ENCODE data around the gene FAM107B. TPM values are rescaled to one million over a fixed set of nuclear protein-coding genes. Genes with fewer than 3 reads are reported as not detected.

The FAM107B gene
- total RNA-seq, 1 donor: 30.0 TPM

DNA sequence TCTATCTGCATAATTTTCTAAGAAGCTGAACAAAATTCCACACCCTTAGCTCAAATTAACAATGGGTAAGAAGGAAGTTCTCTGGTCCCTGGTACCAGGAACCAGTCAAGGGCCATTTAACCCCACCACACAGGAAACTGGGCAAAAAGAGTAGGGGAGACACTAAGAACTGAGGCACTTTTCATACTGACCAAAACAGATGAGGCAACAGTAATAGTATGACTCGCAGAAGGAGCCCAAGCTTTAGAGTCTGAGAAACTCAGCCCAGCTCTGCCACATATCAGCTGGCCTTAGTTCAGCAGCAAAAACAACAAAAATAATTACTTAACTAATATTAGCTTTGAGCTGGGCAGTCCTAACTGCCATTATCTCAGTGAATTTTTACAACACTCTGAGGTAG, 221.2 kb downstream of the FAM107B start:
- peak overlapping the region; percentile 44 for H3K27ac ChIP-seq (ENCODE audit: low read depth, low read length)
- no peak overlapping the region for H2AFZ ChIP-seq (ENCODE audit: low read length)
- no peaks in the 10 kb centered on the region for H3K27me3 ChIP-seq (ENCODE audit: insufficient read depth, low read length)
- peaks cover 20% of the 10 kb centered on the region for H3K4me1 ChIP-seq (ENCODE audit: insufficient read depth, low read length)
- TF ChIP-seq, protein P1, sequence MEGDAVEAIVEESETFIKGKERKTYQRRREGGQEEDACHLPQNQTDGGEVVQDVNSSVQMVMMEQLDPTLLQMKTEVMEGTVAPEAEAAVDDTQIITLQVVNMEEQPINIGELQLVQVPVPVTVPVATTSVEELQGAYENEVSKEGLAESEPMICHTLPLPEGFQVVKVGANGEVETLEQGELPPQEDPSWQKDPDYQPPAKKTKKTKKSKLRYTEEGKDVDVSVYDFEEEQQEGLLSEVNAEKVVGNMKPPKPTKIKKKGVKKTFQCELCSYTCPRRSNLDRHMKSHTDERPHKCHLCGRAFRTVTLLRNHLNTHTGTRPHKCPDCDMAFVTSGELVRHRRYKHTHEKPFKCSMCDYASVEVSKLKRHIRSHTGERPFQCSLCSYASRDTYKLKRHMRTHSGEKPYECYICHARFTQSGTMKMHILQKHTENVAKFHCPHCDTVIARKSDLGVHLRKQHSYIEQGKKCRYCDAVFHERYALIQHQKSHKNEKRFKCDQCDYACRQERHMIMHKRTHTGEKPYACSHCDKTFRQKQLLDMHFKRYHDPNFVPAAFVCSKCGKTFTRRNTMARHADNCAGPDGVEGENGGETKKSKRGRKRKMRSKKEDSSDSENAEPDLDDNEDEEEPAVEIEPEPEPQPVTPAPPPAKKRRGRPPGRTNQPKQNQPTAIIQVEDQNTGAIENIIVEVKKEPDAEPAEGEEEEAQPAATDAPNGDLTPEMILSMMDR (IDR thresholded peaks at IDR 0.05; ENCODE audit: extremely low read depth, low read depth, low read length): no peak
- no peaks in the 10 kb centered on the region for H3K9me3 ChIP-seq (ENCODE audit: low read depth, low read length)
- H3K36me3 ChIP-seq (ENCODE audit: insufficient read depth, low read length): no peaks in the 10 kb centered on the region
- no peak overlapping the region for H3K4me3 ChIP-seq (ENCODE audit: insufficient read depth, low read length)
- DNase-seq (ENCODE audit: insufficient read length, low spot score, missing footprints): no peak
- H3K4me2 ChIP-seq (ENCODE audit: insufficient read depth, low read length): no peak overlapping the region
- H3K79me2 ChIP-seq (ENCODE audit: insufficient read depth, low read length): peaks cover 45% of the 10 kb centered on the region
- no peaks in the 10 kb centered on the region for H4K20me1 ChIP-seq (ENCODE audit: insufficient read depth, low read length)

DNA sequence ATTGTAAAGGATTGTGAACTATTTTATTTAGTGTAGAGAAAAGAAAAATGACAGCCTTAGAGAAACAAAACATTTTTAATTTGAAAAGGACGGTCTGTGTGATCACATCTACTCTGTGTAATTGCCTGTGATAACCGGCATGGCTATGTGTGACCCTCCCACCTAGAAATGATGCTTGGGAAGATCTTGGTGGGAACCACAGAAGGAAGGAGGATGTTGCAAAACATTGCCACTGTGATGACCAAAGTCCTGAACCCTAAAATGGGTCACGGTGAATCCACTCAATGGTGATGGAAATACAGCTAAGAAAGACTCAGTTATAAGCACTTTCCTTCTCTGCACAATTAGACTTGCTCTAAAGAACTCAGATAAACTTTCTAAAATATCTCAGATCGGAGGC, 222.7 kb downstream of the FAM107B start:
- no peaks in the 10 kb centered on the region for H4K20me1 ChIP-seq (ENCODE audit: insufficient read depth, low read length)
- H3K4me2 ChIP-seq (ENCODE audit: insufficient read depth, low read length): no peak overlapping the region
- no peaks in the 10 kb centered on the region for H3K36me3 ChIP-seq (ENCODE audit: insufficient read depth, low read length)
- TF ChIP-seq, protein P1 (IDR thresholded peaks at IDR 0.05; ENCODE audit: extremely low read depth, low read depth, low read length): no peak
- no peak overlapping the region for H3K4me3 ChIP-seq (ENCODE audit: insufficient read depth, low read length)
- H3K79me2 ChIP-seq (ENCODE audit: insufficient read depth, low read length): peaks cover 43% of the 10 kb centered on the region
- H3K27me3 ChIP-seq (ENCODE audit: insufficient read depth, low read length): no peaks in the 10 kb centered on the region
- H2AFZ ChIP-seq (ENCODE audit: low read length): no peak overlapping the region
- no peak overlapping the region for H3K27ac ChIP-seq (ENCODE audit: low read depth, low read length)
- H3K4me1 ChIP-seq (ENCODE audit: insufficient read depth, low read length): peaks cover 20% of the 10 kb centered on the region
- H3K9me3 ChIP-seq (ENCODE audit: low read depth, low read length): no peaks in the 10 kb centered on the region
- no peak for DNase-seq (ENCODE audit: insufficient read length, low spot score, missing footprints)

GRCh38 chr10:14550471-14550981, 224.2 kb downstream of the FAM107B start:
- DNase-seq (ENCODE audit: insufficient read length, low spot score, missing footprints): no peak
- no peak overlapping the region for H2AFZ ChIP-seq (ENCODE audit: low read length)

DNA sequence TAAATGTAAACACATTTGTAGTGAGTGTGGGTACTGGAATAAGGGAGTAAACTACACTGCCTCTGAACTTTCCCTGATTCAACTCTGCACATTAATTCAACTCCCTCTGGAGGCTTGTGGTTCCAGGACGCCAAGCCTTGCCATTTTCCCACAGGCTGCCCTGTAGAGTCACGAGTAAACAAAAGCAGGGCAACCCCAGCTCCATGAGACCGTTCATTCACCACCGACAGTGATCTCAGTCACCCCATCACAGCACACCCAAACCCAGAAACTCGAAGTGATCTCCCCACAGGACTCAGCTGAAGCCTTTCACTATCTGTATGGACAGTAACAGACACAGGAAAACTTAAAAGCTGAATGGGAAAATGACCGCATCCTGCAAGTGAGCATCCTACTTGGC, 225.2 kb downstream of the FAM107B start:
- no peaks in the 10 kb centered on the region for H4K20me1 ChIP-seq (ENCODE audit: insufficient read depth, low read length)
- peak overlapping the region; percentile 8 for H3K4me3 ChIP-seq (ENCODE audit: insufficient read depth, low read length)
- H3K27me3 ChIP-seq (ENCODE audit: insufficient read depth, low read length): no peaks in the 10 kb centered on the region
- TF ChIP-seq, protein P1 (IDR thresholded peaks at IDR 0.05; ENCODE audit: extremely low read depth, low read depth, low read length): no peak
- H3K4me2 ChIP-seq (ENCODE audit: insufficient read depth, low read length): peak overlapping the region; percentile 61
- DNase-seq (ENCODE audit: insufficient read length, low spot score, missing footprints): peak; percentile 91
- no peaks in the 10 kb centered on the region for H3K36me3 ChIP-seq (ENCODE audit: insufficient read depth, low read length)
- H3K4me1 ChIP-seq (ENCODE audit: insufficient read depth, low read length): peaks cover 27% of the 10 kb centered on the region
- H3K9me3 ChIP-seq (ENCODE audit: low read depth, low read length): no peaks in the 10 kb centered on the region
- peak overlapping the region; percentile 50 for H3K27ac ChIP-seq (ENCODE audit: low read depth, low read length)
- peak overlapping the region; percentile 27 for H2AFZ ChIP-seq (ENCODE audit: low read length)
- peaks cover 29% of the 10 kb centered on the region for H3K79me2 ChIP-seq (ENCODE audit: insufficient read depth, low read length)

More at GRCh38 chr10:14550471-14550981, 224.2 kb downstream of the FAM107B start:
- Histone ChIP-seq H3K79me2 (ENCODE audit: insufficient read depth, low read length) (peaks cover 28% of the 10 kb centered on the region), H4K20me1 (ENCODE audit: insufficient read depth, low read length) (no peaks in the 10 kb centered on the region), H3K9me3 (ENCODE audit: low read depth, low read length) (no peaks in the 10 kb centered on the region), H3K4me2 (ENCODE audit: insufficient read depth, low read length) (no peak overlapping the region), H3K4me3 (ENCODE audit: insufficient read depth, low read length) (no peak overlapping the region), H3K36me3 (ENCODE audit: insufficient read depth, low read length) (no peaks in the 10 kb centered on the region), H3K27me3 (ENCODE audit: insufficient read depth, low read length) (no peaks in the 10 kb centered on the region), H3K27ac (ENCODE audit: low read depth, low read length) (no peak overlapping the region), H3K4me1 (ENCODE audit: insufficient read depth, low read length) (peaks cover 28% of the 10 kb centered on the region)
- TF ChIP-seq, protein P1 (IDR thresholded peaks at IDR 0.05; ENCODE audit: extremely low read depth, low read depth, low read length): no peak

Data from osteoblast (primary cell).